ENCODE measurements around the gene HDAC4. TPM values are rescaled to one million over a fixed set of nuclear protein-coding genes. Genes with fewer than 3 reads are reported as not detected.

HDAC4 gene
- total RNA-seq, 2 experiments from 2014 or later = 25.2 to 65.1 TPM

GRCh38 chr2:239224955-239225354 lies 175.9 kb downstream of the HDAC4 start:
- Mint-ChIP-seq H3K36me3 (no peaks in the 10 kb centered on the region), H3K9me3 (ENCODE audit: low read depth) (no peaks in the 10 kb centered on the region), H3K27me3 (no peaks in the 10 kb centered on the region), H3K4me3 (no peak overlapping the region), H3K4me1 (peaks cover 40% of the 10 kb centered on the region), H3K27ac (no peak overlapping the region)
- CTCF ChIA-PET = no interaction called here
- ATAC-seq (no peak), DNase-seq (no peak)

GRCh38 chr2:239224199-239224570 lies 176.6 kb downstream of the HDAC4 start:
- no peaks in the 10 kb centered on the region for H3K27me3 Mint-ChIP-seq

GRCh38 chr2:239223310-239224198 lies 177.3 kb downstream of the HDAC4 start:
- peaks cover 39% of the 10 kb centered on the region for H3K4me1 Mint-ChIP-seq
- no peak overlapping the region for H3K27ac Mint-ChIP-seq
- no peaks in the 10 kb centered on the region for H3K27me3 Mint-ChIP-seq
- DNase-seq (no peak), ATAC-seq (no peak)
- H3K36me3 Mint-ChIP-seq = peaks cover 2% of the 10 kb centered on the region
- CTCF ChIA-PET = no interaction called here
- H3K4me3 Mint-ChIP-seq = no peak overlapping the region
- no peaks in the 10 kb centered on the region for H3K9me3 Mint-ChIP-seq (ENCODE audit: low read depth)

More at GRCh38 chr2:239224199-239224570, 176.6 kb downstream of the HDAC4 start:
- Mint-ChIP-seq H3K4me1 (peaks cover 39% of the 10 kb centered on the region), H3K4me3 (no peak overlapping the region), H3K36me3 (peaks cover 1% of the 10 kb centered on the region), H3K27ac (no peak overlapping the region), H3K9me3 (ENCODE audit: low read depth) (no peaks in the 10 kb centered on the region)
- CTCF ChIA-PET = no interaction called here
- DNase-seq = no peak
- no peak for ATAC-seq

GRCh38 chr2:239222706-239223309 lies 178.0 kb downstream of the HDAC4 start:
- peak overlapping the region; percentile 19 for H3K27ac Mint-ChIP-seq
- H3K36me3 Mint-ChIP-seq = peaks cover 3% of the 10 kb centered on the region
- DNase-seq (no peak), ATAC-seq (no peak)
- no peaks in the 10 kb centered on the region for H3K27me3 Mint-ChIP-seq
- H3K9me3 Mint-ChIP-seq (ENCODE audit: low read depth) = no peaks in the 10 kb centered on the region
- H3K4me1 Mint-ChIP-seq = peaks cover 41% of the 10 kb centered on the region
- no peak overlapping the region for H3K4me3 Mint-ChIP-seq
- CTCF ChIA-PET = no interaction called here

- H3K27ac Mint-ChIP-seq = peak overlapping the region; percentile 64
Observed at GRCh38 chr2:239222312-239222660, 178.5 kb downstream of the HDAC4 start.

GRCh38 chr2:239220981-239221396 lies 179.8 kb downstream of the HDAC4 start:
- H3K9me3 Mint-ChIP-seq (ENCODE audit: low read depth) = no peaks in the 10 kb centered on the region

More at GRCh38 chr2:239222312-239222660, 178.5 kb downstream of the HDAC4 start:
- H3K4me3 Mint-ChIP-seq = no peak overlapping the region
- DNase-seq = no peak
- CTCF ChIA-PET = no interaction called here
- peaks cover 45% of the 10 kb centered on the region for H3K4me1 Mint-ChIP-seq
- H3K9me3 Mint-ChIP-seq (ENCODE audit: low read depth) = no peaks in the 10 kb centered on the region
- no peak for ATAC-seq
- H3K27me3 Mint-ChIP-seq = no peaks in the 10 kb centered on the region
- peaks cover 7% of the 10 kb centered on the region for H3K36me3 Mint-ChIP-seq

GRCh38 chr2:239220341-239220740 lies 180.5 kb downstream of the HDAC4 start:
- peaks cover 7% of the 10 kb centered on the region for H3K36me3 Mint-ChIP-seq
- H3K27me3 Mint-ChIP-seq = no peaks in the 10 kb centered on the region
- DNase-seq (no peak), ATAC-seq (no peak)
- peaks cover 58% of the 10 kb centered on the region for H3K4me1 Mint-ChIP-seq
- H3K9me3 Mint-ChIP-seq (ENCODE audit: low read depth) = no peaks in the 10 kb centered on the region
- CTCF ChIA-PET = no interaction called here
- no peak overlapping the region for H3K4me3 Mint-ChIP-seq
- H3K27ac Mint-ChIP-seq = no peak overlapping the region

More at GRCh38 chr2:239220981-239221396, 179.8 kb downstream of the HDAC4 start:
- Mint-ChIP-seq H3K36me3 (peaks cover 7% of the 10 kb centered on the region), H3K4me1 (peaks cover 56% of the 10 kb centered on the region), H3K4me3 (no peak overlapping the region), H3K27me3 (no peaks in the 10 kb centered on the region), H3K27ac (no peak overlapping the region)
- CTCF ChIA-PET = no interaction called here
- ATAC-seq = no peak
- no peak for DNase-seq

- H3K4me1 Mint-ChIP-seq = peaks cover 45% of the 10 kb centered on the region
- CTCF ChIA-PET = interaction anchor here (1.0 to 1.8 kb wide), 9 partner anchors 10 to 81 kb away, joined by 3 to 4 read pairs (median 3); no protein-coding TSS in a partner anchor
- H3K36me3 Mint-ChIP-seq = peaks cover 10% of the 10 kb centered on the region
- peak; percentile 67 for DNase-seq
- no peaks in the 10 kb centered on the region for H3K9me3 Mint-ChIP-seq (ENCODE audit: low read depth)
- peak; percentile 98 for ATAC-seq
- no peaks in the 10 kb centered on the region for H3K27me3 Mint-ChIP-seq
- peak overlapping the region; percentile 91 for H3K27ac Mint-ChIP-seq
- H3K4me3 Mint-ChIP-seq = peak overlapping the region; percentile 73
Observed at GRCh38 chr2:239216614-239217273, 184.1 kb downstream of the HDAC4 start.

- H3K36me3 Mint-ChIP-seq = peaks cover 10% of the 10 kb centered on the region
- no peaks in the 10 kb centered on the region for H3K9me3 Mint-ChIP-seq (ENCODE audit: low read depth)
- peak overlapping the region; percentile 73 for H3K4me3 Mint-ChIP-seq
- DNase-seq (no peak), ATAC-seq (no peak)
- H3K27ac Mint-ChIP-seq = peak overlapping the region; percentile 91
- CTCF ChIA-PET = interaction anchor here (1.0 to 1.8 kb wide), 8 partner anchors 10 to 82 kb away, joined by 3 to 4 read pairs (median 3); no protein-coding TSS in a partner anchor
- H3K27me3 Mint-ChIP-seq = no peaks in the 10 kb centered on the region
- peaks cover 43% of the 10 kb centered on the region for H3K4me1 Mint-ChIP-seq
Observed at GRCh38 chr2:239215988-239216613, 184.7 kb downstream of the HDAC4 start.

- no peak for DNase-seq
- no peak for ATAC-seq
- Mint-ChIP-seq H3K36me3 (peaks cover 10% of the 10 kb centered on the region), H3K27ac (no peak overlapping the region), H3K9me3 (ENCODE audit: low read depth) (no peaks in the 10 kb centered on the region), H3K4me1 (peaks cover 40% of the 10 kb centered on the region), H3K4me3 (no peak overlapping the region), H3K27me3 (no peaks in the 10 kb centered on the region)
- CTCF ChIA-PET = interaction anchor here (1.2 to 1.5 kb wide), 3 partner anchors 15 to 72 kb away, joined by 3 to 4 read pairs (median 3); no protein-coding TSS in a partner anchor
Observed at GRCh38 chr2:239215136-239215925, 185.5 kb downstream of the HDAC4 start.

GRCh38 chr2:239214725-239215124 lies 186.1 kb downstream of the HDAC4 start:
- no peaks in the 10 kb centered on the region for H3K27me3 Mint-ChIP-seq
- H3K27ac Mint-ChIP-seq = peak overlapping the region; percentile 67
- no peak for DNase-seq
- H3K36me3 Mint-ChIP-seq = peaks cover 10% of the 10 kb centered on the region
- H3K4me3 Mint-ChIP-seq = no peak overlapping the region
- H3K9me3 Mint-ChIP-seq (ENCODE audit: low read depth) = no peaks in the 10 kb centered on the region
- CTCF ChIA-PET = interaction anchor here (1.2 kb wide), 1 partner anchor 71 kb away, joined by 3 read pairs; no protein-coding TSS in a partner anchor
- H3K4me1 Mint-ChIP-seq = peaks cover 39% of the 10 kb centered on the region
- no peak for ATAC-seq

- H3K27ac Mint-ChIP-seq = no peak overlapping the region
- peaks cover 8% of the 10 kb centered on the region for H3K36me3 Mint-ChIP-seq
- DNase-seq = no peak
- no peak overlapping the region for H3K4me3 Mint-ChIP-seq
- no peaks in the 10 kb centered on the region for H3K9me3 Mint-ChIP-seq (ENCODE audit: low read depth)
- peaks cover 39% of the 10 kb centered on the region for H3K4me1 Mint-ChIP-seq
- no peaks in the 10 kb centered on the region for H3K27me3 Mint-ChIP-seq
- no peak for ATAC-seq
- CTCF ChIA-PET = interaction anchor here (1.2 kb wide), 1 partner anchor 70 kb away, joined by 3 read pairs; no protein-coding TSS in a partner anchor
Observed at GRCh38 chr2:239213643-239214101, 187.1 kb downstream of the HDAC4 start.

Data from activated CD8-positive, alpha-beta memory T cell treated with anti-CD3 and anti-CD28 coated beads, Interleukin-2, amount 10 ng/mL, durations not matched to agents 7 days and 5 days (primary cell).